H9 (cell line): ENCODE results near the gene CDC16. TPM values are rescaled to one million over a fixed set of nuclear protein-coding genes. Genes with fewer than 3 reads are reported as not detected.

ENCODE experiments used
- DNase-seq: peaks from one replicate; pipeline ENCODE4 v3.0.0-alpha.2; 2017
- H2AFZ ChIP-seq: one replicate; pipeline ENCODE4 v1.6.1; 2013; ENCODE audit warnings: mild to moderate bottlenecking, low read length, control low read depth, moderate library complexity
- H2AK5ac ChIP-seq: 2 replicates; pipeline ENCODE4 v1.6.1; 2013; ENCODE audit warnings: low read length, control low read depth, mixed read lengths; ENCODE audit not compliant: insufficient read length
- H2BK120ac ChIP-seq: one replicate; pipeline ENCODE4 v1.6.1; 2013; ENCODE audit warnings: low read depth, mild to moderate bottlenecking, low read length, control low read depth, inconsistent platforms; ENCODE audit not compliant: poor library complexity, severe bottlenecking
- H2BK12ac ChIP-seq: 2 replicates; pipeline ENCODE4 v1.6.1; 2013; ENCODE audit warnings: low read length, control low read depth, mixed read lengths, low read depth; ENCODE audit not compliant: insufficient read length
- H2BK15ac ChIP-seq: 2 replicates; pipeline ENCODE4 v1.6.1; 2013; ENCODE audit warnings: low read depth, low read length, control low read depth
- H2BK20ac ChIP-seq: one replicate; pipeline ENCODE4 v1.6.1; 2013; ENCODE audit warnings: low read depth, mild to moderate bottlenecking, low read length, control low read depth, inconsistent platforms; ENCODE audit not compliant: poor library complexity, severe bottlenecking
- H2BK5ac ChIP-seq: 2 replicates; pipeline ENCODE4 v1.6.1; 2013; ENCODE audit warnings: low read length, control low read depth, mixed read lengths; ENCODE audit not compliant: insufficient read length
- H3K14ac ChIP-seq: 2 replicates; pipeline ENCODE4 v1.6.1; 2013; ENCODE audit warnings: low read length, control low read depth; ENCODE audit not compliant: insufficient read depth
- H3K18ac ChIP-seq: 2 replicates; pipeline ENCODE4 v1.6.1; 2013; ENCODE audit warnings: low read depth, mild to moderate bottlenecking, mixed read lengths, low read length, control low read depth; ENCODE audit not compliant: insufficient read length
- H3K23ac ChIP-seq: 2 replicates; pipeline ENCODE4 v1.6.1; 2013; ENCODE audit warnings: low read length, control low read depth, mixed read lengths, low read depth; ENCODE audit not compliant: insufficient read length
- H3K23me2 ChIP-seq: 2 replicates; pipeline ENCODE4 v1.6.1; 2013; ENCODE audit warnings: low read depth, mild to moderate bottlenecking, mixed read lengths, low read length, control low read depth; ENCODE audit not compliant: insufficient read length, poor library complexity, severe bottlenecking
- H3K27ac ChIP-seq: 2 replicates; pipeline ENCODE4 v1.5.1; 2013; ENCODE audit warnings: low read length, control low read depth, mixed read lengths, low read depth; ENCODE audit not compliant: insufficient read length
- H3K27me3 ChIP-seq: 2 replicates; pipeline ENCODE4 v1.6.1; 2013; ENCODE audit warnings: low read length, control low read depth, inconsistent platforms; ENCODE audit not compliant: insufficient read depth
- H3K4ac ChIP-seq: 2 replicates; pipeline ENCODE4 v1.6.1; 2013; ENCODE audit warnings: low read depth, mild to moderate bottlenecking, control low read depth, inconsistent platforms, low read length, moderate library complexity
- H3K4me1 ChIP-seq: 2 replicates; pipeline ENCODE4 v1.6.1; 2013; ENCODE audit warnings: low read length, control low read depth, inconsistent platforms; ENCODE audit not compliant: insufficient read depth
- H3K4me2 ChIP-seq: 2 replicates; pipeline ENCODE4 v1.6.1; 2013; ENCODE audit warnings: low read length, control low read depth, mixed read lengths; ENCODE audit not compliant: insufficient read length, insufficient read depth
- H3K56ac ChIP-seq: 2 replicates; pipeline ENCODE4 v1.6.1; 2013; ENCODE audit warnings: low read depth, mild to moderate bottlenecking, mixed read lengths, low read length, control low read depth; ENCODE audit not compliant: insufficient read length
- H3K79me1 ChIP-seq: 2 replicates; pipeline ENCODE4 v1.6.1; 2013; ENCODE audit warnings: low read depth, mild to moderate bottlenecking, moderate library complexity, low read length, control low read depth, inconsistent platforms; ENCODE audit not compliant: insufficient read depth, poor library complexity, severe bottlenecking
- H3K79me2 ChIP-seq: 2 replicates; pipeline ENCODE4 v1.6.1; 2013; ENCODE audit warnings: low read length, control low read depth, inconsistent platforms; ENCODE audit not compliant: insufficient read depth
- H3K9ac ChIP-seq: 2 replicates; pipeline ENCODE4 v1.6.1; 2013; ENCODE audit warnings: low read length, control low read depth, mixed read lengths; ENCODE audit not compliant: insufficient read length; ENCODE audit errors: extremely low read depth
- H3K9me3 ChIP-seq: one replicate; pipeline ENCODE4 v1.6.1; 2013; ENCODE audit warnings: low read depth, low read length, inconsistent platforms; ENCODE audit not compliant: control insufficient read depth
- H3T11ph ChIP-seq: one replicate; pipeline ENCODE4 v1.6.1; 2013; ENCODE audit warnings: mild to moderate bottlenecking, low read length, control low read depth, inconsistent platforms
- H4K20me1 ChIP-seq: one replicate; pipeline ENCODE4 v1.6.1; 2013; ENCODE audit not compliant: control insufficient read depth, insufficient read length, insufficient read depth
- H4K5ac ChIP-seq: 2 replicates; pipeline ENCODE4 v1.6.1; 2013; ENCODE audit warnings: low read depth, mild to moderate bottlenecking, mixed read lengths, low read length, control low read depth; ENCODE audit not compliant: insufficient read length
- H4K8ac ChIP-seq: replicated peaks from 2 replicates; pipeline ENCODE4 v1.6.1; 2013; ENCODE audit warnings: low read length, control low read depth, mixed read lengths, low read depth; ENCODE audit not compliant: insufficient read length
- H4K91ac ChIP-seq: 2 replicates; pipeline ENCODE4 v1.6.1; 2013; ENCODE audit warnings: low read depth, mild to moderate bottlenecking, moderate library complexity, mixed read lengths, low read length, control low read depth; ENCODE audit not compliant: insufficient read length
- H3K27ac Mint-ChIP-seq, 3 experiments: 2 replicates in 2 of 3; 3 replicates in 1 of 3; pipeline ENCODE4 v1.8.0; 2020 to 2021; ENCODE audit warnings: mixed read lengths in 3 of 3, mild to moderate bottlenecking in 1 of 3, moderate library complexity in 1 of 3
- H3K27me3 Mint-ChIP-seq: 2 replicates; pipeline ENCODE4 v1.8.0; 2021; ENCODE audit warnings: low read depth, mild to moderate bottlenecking, moderate library complexity, mixed read lengths
- H3K36me3 Mint-ChIP-seq, 3 experiments: 2 replicates in 2 of 3; 3 replicates in 1 of 3; pipeline ENCODE4 v1.8.0; 2020 to 2021; ENCODE audit warnings: low read depth in 3 of 3, mixed read lengths in 3 of 3; ENCODE audit not compliant: insufficient read depth in 1 of 3
- H3K4me1 Mint-ChIP-seq, 2 experiments: 2 replicates each; pipeline ENCODE4 v1.8.0; 2020; ENCODE audit warnings: mixed read lengths in 2 of 2
- H3K4me3 Mint-ChIP-seq, 2 experiments: 2 replicates in 1 of 2; 3 replicates in 1 of 2; pipeline ENCODE4 v1.8.0; 2020 to 2021; ENCODE audit warnings: mild to moderate bottlenecking in 2 of 2, mixed read lengths in 2 of 2, moderate library complexity in 1 of 2
- H3K9me3 Mint-ChIP-seq, 2 experiments: 2 replicates in 1 of 2; 3 replicates in 1 of 2; pipeline ENCODE4 v1.8.0; 2020; ENCODE audit warnings: mild to moderate bottlenecking in 2 of 2, mixed read lengths in 2 of 2, moderate library complexity in 1 of 2
- CTCF ChIP-seq: fragments of 200-600 bp; sonication (generic); conservative IDR thresholded peaks from 3 replicates; pipeline ENCODE4 v1.8.0; 2021; ENCODE audit warnings: antibody characterized with exemption, mild to moderate bottlenecking
- WGBS: extraction: QIAGEN DNeasy Blood & Tissue Kit; methylation state at CpG from one replicate; pipeline ENCODE4 v1.1.7; 2013; ENCODE audit warnings: missing lambda C conversion rate, low lambda C conversion rate, mixed read lengths; ENCODE audit not compliant: insufficient read length; ENCODE audit errors: extremely low coverage; 5-methylcytosine and 5-hydroxymethylcytosine counted together
- total RNA-seq: library from RNA; stranded (reverse); gene quantifications from 2 replicates; pipeline ENCODE4 v1.2.1, GENCODE V29; 2021

Gene CDC16
- total RNA-seq, 1 experiment from 2014 or later: 91.9 TPM

- Mint-ChIP-seq H3K9me3 (no peaks in the 10 kb centered on the region), H3K4me3 (no peak overlapping the region), H3K27me3 (no peaks in the 10 kb centered on the region), H3K36me3 (peaks cover 46 to 86% (median 67%) of the 10 kb centered on the region in 3 experiments), H3K27ac (peak overlapping the region in 2 of 3 experiments; percentile 3 to 62; a peak in 2 of 7 replicates), H3K4me1 (peaks cover 4 to 5% of the 10 kb centered on the region in 2 experiments; a peak in 2 of 4 replicates)
- no peak overlapping the region for H2BK15ac ChIP-seq
- H3K79me1 ChIP-seq: no peaks in the 10 kb centered on the region
- H2BK120ac ChIP-seq: no peak overlapping the region
- H3K9me3 ChIP-seq: no peaks in the 10 kb centered on the region
- no peaks in the 10 kb centered on the region for H4K20me1 ChIP-seq
- no peak overlapping the region for H3K14ac ChIP-seq
- H3K27ac ChIP-seq: no peak overlapping the region
- H3K56ac ChIP-seq: no peak overlapping the region
- no CpG with 5 or more reads among the region's 8 CpGs for WGBS
- no peak overlapping the region for H3K23ac ChIP-seq
- no peak overlapping the region for H4K8ac ChIP-seq
- no peak overlapping the region for H3K4ac ChIP-seq
- no peak overlapping the region for H3K18ac ChIP-seq
- H3K4me1 ChIP-seq: no peaks in the 10 kb centered on the region
- H3K4me2 ChIP-seq: no peak overlapping the region
- no peak overlapping the region for H2BK20ac ChIP-seq
- no peak overlapping the region for H3T11ph ChIP-seq
- no peak overlapping the region for H2AK5ac ChIP-seq
- no peak overlapping the region for H4K5ac ChIP-seq
- peaks cover 4% of the 10 kb centered on the region; the same call in 1 of the 2 replicates for H3K79me2 ChIP-seq
- H3K9ac ChIP-seq: no peak overlapping the region
- TF ChIP-seq CTCF: no peak
- no peak overlapping the region for H2BK5ac ChIP-seq
- H3K27me3 ChIP-seq: no peaks in the 10 kb centered on the region
- H3K23me2 ChIP-seq: no peaks in the 10 kb centered on the region
- DNase-seq: no peak
- H2BK12ac ChIP-seq: no peak overlapping the region
- no peak overlapping the region for H4K91ac ChIP-seq
- H2AFZ ChIP-seq: no peak overlapping the region
Measured at GRCh38 chr13:114286808-114287207, 52.1 kb downstream of the CDC16 start.
